ENCODE measurements around the gene NHERF1.

The NHERF1 gene

GRCh38 chr17:74733365-74734122 lies 14.9 kb upstream of the NHERF1 start:
- DNase-seq = no peak

GRCh38 chr17:74734256-74734655 lies 14.2 kb upstream of the NHERF1 start:
- DNase-seq = no peak

- peak; percentile 89 for DNase-seq
Measured at GRCh38 chr17:74736513-74737298, 11.7 kb upstream of the NHERF1 start, which contains the start of gene RAB37. Gene RAB37 (plus strand): TSS chr17:74737256. CDS start chr17:74737273, 17 bp downstream.

GRCh38 chr17:74737299-74738050 lies 11.0 kb upstream of the NHERF1 start:
- no peak for DNase-seq

GRCh38 chr17:74738051-74738996 lies 10.1 kb upstream of the NHERF1 start:
- DNase-seq = peak; percentile 81

GRCh38 chr17:74739227-74739831 lies 9.1 kb upstream of the NHERF1 start:
- no peak for DNase-seq

GRCh38 chr17:74740173-74740572 lies 8.3 kb upstream of the NHERF1 start:
- no peak for DNase-seq

- no peak for DNase-seq
Measured at GRCh38 chr17:74740641-74741387, 7.6 kb upstream of the NHERF1 start.

- DNase-seq = peak; percentile 66
Measured at GRCh38 chr17:74742153-74742515, 6.3 kb upstream of the NHERF1 start.

- DNase-seq = no peak
Measured at GRCh38 chr17:74742978-74743545, 5.4 kb upstream of the NHERF1 start.

GRCh38 chr17:74743755-74744154 lies 4.7 kb upstream of the NHERF1 start:
- DNase-seq = no peak

- DNase-seq = no peak
Measured at GRCh38 chr17:74744349-74744713, 4.1 kb upstream of the NHERF1 start.

- DNase-seq = peak; percentile 54
Measured at GRCh38 chr17:74744714-74745547, 3.5 kb upstream of the NHERF1 start.

- no peak for DNase-seq
Measured at GRCh38 chr17:74745548-74746177, 2.8 kb upstream of the NHERF1 start.

- no peak for DNase-seq
Measured at GRCh38 chr17:74746376-74746775, 2.1 kb upstream of the NHERF1 start.

- no peak for DNase-seq
Measured at GRCh38 chr17:74746922-74747321, 1.5 kb upstream of the NHERF1 start.

GRCh38 chr17:74748279-74748528 lies 224 bp upstream of the NHERF1 start:
- DNase-seq = no peak

- DNase-seq = no peak
Measured at GRCh38 chr17:74749279-74750038, 1.0 kb downstream of the NHERF1 start.

- DNase-seq = no peak
Measured at GRCh38 chr17:74750039-74750326, 1.6 kb downstream of the NHERF1 start.

All from KG1 (cell line).